GM21786 (cell line): ENCODE measurements around the gene FGFR2.

ENCODE experiments used
- ATAC-seq: cut with Tn5 transposase; IDR thresholded peaks from one replicate; pipeline ENCODE4 v1.9.1; 2021; ENCODE audit not compliant: unreplicated experiment

The FGFR2 gene

GRCh38 chr10:121459279-121459621 is 139.0 kb downstream of the FGFR2 start:
- no peak for ATAC-seq

GRCh38 chr10:121457729-121458128 is 140.5 kb downstream of the FGFR2 start:
- no peak for ATAC-seq

- ATAC-seq, result no peak
These were observed 142.9 kb downstream of the FGFR2 start for GRCh38 chr10:121455377-121455776.

GRCh38 chr10:121454781-121455180 is 143.5 kb downstream of the FGFR2 start:
- no peak for ATAC-seq

GRCh38 chr10:121453160-121453559 is 145.1 kb downstream of the FGFR2 start:
- ATAC-seq, result no peak

GRCh38 chr10:121452581-121452980 is 145.7 kb downstream of the FGFR2 start:
- no peak for ATAC-seq

GRCh38 chr10:121450247-121450646 is 148.0 kb downstream of the FGFR2 start:
- ATAC-seq, result no peak

GRCh38 chr10:121449482-121449924 is 148.7 kb downstream of the FGFR2 start:
- peak; percentile 30 for ATAC-seq

- peak; percentile 90 for ATAC-seq
These were observed 149.3 kb downstream of the FGFR2 start for GRCh38 chr10:121448766-121449421.

GRCh38 chr10:121444520-121445165 is 153.6 kb downstream of the FGFR2 start:
- no peak for ATAC-seq

GRCh38 chr10:121442086-121442935 is 155.9 kb downstream of the FGFR2 start:
- no peak for ATAC-seq

- no peak for ATAC-seq
These were observed 157.8 kb downstream of the FGFR2 start for GRCh38 chr10:121440461-121440860.

GRCh38 chr10:121438333-121438732 is 159.9 kb downstream of the FGFR2 start:
- peak; percentile 47 for ATAC-seq

GRCh38 chr10:121437596-121437995 is 160.6 kb downstream of the FGFR2 start:
- ATAC-seq, result no peak

GRCh38 chr10:121436630-121437341 is 161.5 kb downstream of the FGFR2 start:
- no peak for ATAC-seq

GRCh38 chr10:121436281-121436629 is 162.0 kb downstream of the FGFR2 start:
- no peak for ATAC-seq

- ATAC-seq, result no peak
These were observed 163.0 kb downstream of the FGFR2 start for GRCh38 chr10:121435099-121435875.

GRCh38 chr10:121433965-121434364 is 164.3 kb downstream of the FGFR2 start:
- ATAC-seq, result no peak

- ATAC-seq, result no peak
These were observed 169.4 kb downstream of the FGFR2 start for GRCh38 chr10:121428867-121429266.
